NCI-H748 (cell line): ENCODE data around the gene ANKLE1.
"Not testable (repeated sequence)": the region's sequence is repeated elsewhere in the genome, so short reads cannot be mapped to it uniquely, and the experiment has no call there.

Source experiments
- DNase-seq: peaks from one replicate; lab custom pipeline; 2025; ENCODE audit not compliant: unreplicated experiment; lab: John Stamatoyannopoulos, UW

Gene ANKLE1

DNA sequence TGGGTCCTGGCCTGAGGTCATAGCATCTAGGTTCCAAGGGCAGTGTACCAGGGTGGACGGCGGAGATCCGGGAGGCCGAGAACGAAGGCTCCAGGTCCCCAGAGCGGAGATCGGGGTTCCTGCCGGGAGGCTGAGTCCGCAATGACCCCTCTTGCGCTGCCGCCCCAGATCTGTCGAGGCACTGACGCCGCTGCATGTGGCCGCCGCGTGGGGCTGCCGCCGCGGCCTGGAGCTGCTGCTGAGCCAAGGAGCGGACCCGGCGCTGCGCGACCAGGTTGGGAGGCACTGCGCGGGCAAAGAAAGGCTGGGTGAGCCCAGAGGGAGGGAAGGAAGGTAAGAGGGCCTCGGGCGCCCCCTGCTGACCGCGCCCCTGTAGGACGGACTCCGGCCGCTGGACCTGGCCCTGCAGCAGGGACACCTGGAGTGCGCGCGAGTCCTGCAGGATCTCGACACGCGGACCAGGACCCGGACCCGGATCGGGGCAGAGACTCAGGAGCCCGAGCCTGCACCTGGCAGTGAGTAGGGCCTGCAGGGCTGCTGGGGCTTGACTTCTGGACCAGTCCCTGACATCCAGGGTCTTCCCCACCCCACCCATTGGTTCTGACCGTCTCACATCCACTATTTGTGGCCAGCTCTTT lies 906 bp downstream of the ANKLE1 start:
- peak; percentile 84 for DNase-seq

DNA sequence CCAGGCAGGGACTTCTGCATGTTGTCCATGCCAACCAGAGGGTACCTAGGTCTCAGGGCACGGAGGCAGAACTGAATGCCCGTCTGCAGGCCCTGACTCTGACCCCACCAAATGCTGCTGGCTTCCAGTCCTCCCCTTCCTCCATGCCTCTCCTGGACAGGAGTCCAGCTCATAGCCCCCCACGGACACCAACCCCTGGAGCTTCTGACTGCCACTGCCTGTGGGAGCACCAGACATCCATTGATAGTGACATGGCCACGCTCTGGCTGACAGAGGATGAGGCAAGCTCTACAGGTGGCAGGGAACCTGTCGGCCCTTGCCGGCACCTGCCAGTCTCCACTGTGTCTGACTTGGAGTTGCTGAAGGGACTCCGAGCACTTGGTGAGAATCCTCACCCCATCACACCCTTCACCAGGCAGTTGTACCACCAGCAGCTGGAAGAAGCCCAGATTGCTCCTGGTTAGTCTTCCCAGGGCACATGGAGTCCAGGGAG lies 1.8 kb downstream of the ANKLE1 start:
- no peak for DNase-seq

GRCh38 chr19:17285415-17286135 lies 3.9 kb downstream of the ANKLE1 start:
- DNase-seq: no peak

GRCh38 chr19:17286263-17286662 lies 4.6 kb downstream of the ANKLE1 start:
- DNase-seq: no peak

DNA sequence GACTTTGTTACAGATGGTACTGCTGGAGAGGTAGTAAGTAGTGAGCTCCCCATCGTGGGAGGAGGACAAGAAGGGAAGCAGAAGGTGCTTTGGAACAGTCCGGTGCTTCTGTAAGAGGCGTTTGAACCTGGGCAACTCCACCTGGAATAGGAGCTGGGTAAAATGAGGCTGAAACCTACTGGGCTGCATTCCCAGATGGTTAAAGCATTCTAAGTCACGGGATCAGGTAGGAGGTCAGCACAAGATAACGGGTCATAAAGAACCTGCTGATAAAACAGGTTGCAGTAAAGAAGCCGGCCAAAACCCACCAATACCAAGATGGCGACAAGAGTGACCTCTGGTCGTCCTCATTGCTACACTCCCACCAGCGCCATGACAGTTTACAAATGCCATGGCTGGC lies 5.1 kb downstream of the ANKLE1 start:
- DNase-seq: no peak

DNA sequence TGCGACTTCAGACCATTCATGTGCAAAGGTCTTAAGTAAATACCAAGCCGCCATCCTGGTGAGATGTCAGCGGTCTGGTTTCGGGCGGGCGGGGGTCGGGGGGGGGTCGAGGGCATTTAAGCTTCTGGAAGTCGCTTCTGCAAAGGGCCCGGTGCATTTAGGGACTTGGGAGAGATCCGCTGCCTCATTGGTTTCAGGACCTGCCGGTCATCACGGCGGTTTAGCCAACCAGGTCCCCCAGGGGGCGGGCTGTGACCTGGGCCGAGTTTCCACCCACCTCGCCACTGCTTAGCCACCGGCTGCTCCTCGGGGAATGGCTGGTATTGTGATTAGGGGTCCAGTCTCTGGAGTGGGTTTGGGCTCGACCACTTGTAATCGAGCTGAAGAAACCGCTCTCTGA lies 7.8 kb downstream of the ANKLE1 start:
- DNase-seq: no peak

- no peak for DNase-seq
Measured at GRCh38 chr19:17292301-17293074, 10.8 kb downstream of the ANKLE1 start.

DNA sequence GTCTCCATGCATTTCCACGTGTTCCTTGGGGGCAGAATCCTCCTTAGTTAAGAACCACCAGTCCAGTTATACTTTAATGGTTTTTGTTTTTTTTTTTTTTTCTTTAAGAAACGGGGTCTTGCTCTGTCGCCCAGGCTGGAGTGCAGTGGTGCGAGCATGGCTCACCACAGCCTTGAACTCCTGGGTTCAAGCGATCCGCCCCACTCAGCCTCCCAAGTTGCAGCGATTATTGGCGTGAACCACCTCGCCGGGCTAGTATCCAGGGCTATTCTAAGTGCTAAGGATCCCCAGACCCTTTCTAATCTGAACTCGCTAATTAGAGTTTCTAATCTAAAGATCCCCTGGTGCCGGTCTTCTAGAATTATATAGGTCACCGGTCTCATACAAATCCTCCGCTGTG lies 11.9 kb downstream of the ANKLE1 start:
- no peak for DNase-seq

DNA sequence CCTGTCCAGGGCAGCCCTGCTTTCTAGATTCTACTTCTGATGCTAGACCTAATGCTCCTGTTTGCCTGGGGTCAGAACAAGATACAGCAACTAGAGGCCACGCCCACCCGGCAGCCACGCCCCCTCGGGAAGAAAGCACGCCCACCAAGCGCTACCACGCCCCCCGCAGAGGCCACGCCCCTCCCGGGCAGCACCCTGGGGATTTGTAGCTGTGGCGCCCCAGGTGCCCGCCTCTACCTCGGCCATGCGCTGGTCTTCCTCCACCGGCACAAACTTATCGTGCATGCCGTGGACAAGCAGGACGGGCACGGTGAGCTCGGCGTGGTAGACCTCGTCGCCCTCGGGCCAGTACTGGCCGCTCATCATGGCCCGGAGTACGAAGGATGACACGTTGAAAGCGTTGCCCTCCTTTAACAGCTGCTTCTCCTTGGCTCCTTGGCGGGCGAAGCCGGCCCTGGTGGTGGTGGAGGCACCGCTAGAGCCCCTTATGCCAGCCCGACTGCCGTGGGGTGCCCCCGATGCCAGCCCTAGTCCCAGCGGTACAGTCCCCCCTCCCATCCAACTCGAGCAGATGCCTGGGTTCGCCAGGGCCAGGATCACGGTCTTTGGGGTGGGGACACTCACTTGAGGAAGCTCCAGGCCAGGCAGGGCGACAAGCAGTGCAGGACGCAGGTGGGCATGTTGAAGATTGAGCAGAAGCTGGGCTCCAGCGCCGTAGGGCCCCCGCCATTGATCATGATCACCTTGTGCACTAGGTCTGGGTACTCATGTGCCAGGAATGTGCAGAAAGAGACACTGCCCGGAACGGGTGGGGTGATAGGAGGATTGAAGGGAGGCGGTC lies 12.6 kb downstream of the ANKLE1 start:
- DNase-seq: no peak

DNA sequence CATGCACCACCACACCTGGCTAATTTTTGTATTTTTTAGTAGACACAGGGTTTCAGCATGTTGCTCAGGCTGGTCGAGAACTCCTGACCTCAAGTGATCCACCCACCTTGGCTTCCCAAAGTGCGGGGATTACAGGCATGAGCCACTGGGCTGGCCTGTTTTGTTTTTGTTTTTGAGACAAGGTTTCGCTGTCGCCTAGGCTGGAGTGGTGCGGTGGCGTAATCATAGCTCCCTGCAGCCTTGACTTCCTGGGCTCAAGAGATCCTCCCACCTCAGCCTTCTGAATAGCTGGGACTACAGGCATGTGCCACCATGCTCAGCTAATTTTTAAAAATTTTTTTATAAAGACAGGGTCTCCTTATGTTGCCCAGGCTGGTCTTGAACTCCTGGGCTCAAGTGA lies 13.8 kb downstream of the ANKLE1 start:
- DNase-seq: not testable (repeated sequence)

DNA sequence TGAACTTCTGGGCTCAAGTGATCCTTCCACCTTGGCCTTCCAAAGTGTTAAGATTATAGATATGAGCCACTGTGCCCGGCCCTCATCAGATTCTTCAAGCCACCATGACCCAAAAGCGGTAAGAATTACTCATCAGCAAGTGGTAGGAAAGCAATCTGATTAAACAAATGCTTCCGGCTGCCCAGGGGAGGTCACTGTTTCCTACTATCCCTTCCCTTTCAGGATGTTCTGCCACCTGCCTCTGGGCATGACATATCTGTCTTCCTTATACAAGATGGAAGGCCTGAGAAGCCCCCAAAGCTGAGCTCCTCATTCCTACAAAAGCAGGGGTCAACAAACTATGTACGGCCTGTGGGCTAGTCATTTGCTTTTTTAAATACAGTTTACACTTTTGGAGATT lies 14.6 kb downstream of the ANKLE1 start:
- DNase-seq: no peak

DNA sequence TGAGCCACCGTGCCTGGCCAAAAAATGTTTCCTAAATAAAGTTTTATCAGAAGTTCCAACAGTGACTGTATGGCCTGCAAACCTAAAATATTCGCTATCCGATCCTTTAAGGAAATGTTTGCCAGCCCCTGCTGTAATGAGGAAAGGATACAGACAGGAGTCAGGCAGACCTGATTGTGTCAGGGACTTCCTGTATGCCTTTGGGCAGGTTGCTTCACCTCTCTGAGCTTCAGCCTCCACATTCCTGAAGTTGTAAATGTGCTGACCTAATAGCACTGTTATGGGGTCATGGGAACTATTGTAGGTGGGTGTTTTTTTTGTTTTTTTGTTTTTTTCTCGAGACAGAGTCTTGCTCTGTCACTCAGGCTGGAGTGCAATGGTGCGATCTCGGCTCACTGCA lies 15.3 kb downstream of the ANKLE1 start:
- DNase-seq: no peak

GRCh38 chr19:17300992-17301619 lies 19.4 kb downstream of the ANKLE1 start:
- DNase-seq: no peak

- DNase-seq: no peak
Measured at GRCh38 chr19:17302391-17303166, 20.9 kb downstream of the ANKLE1 start.

GRCh38 chr19:17303167-17303939 lies 21.7 kb downstream of the ANKLE1 start, which contains the start of gene ABHD8:
Gene ABHD8, minus strand, starts transcription at chr19:17303425. Its CDS starts 1,809 bp downstream, at chr19:17301616.
- DNase-seq: peak; percentile 94

DNA sequence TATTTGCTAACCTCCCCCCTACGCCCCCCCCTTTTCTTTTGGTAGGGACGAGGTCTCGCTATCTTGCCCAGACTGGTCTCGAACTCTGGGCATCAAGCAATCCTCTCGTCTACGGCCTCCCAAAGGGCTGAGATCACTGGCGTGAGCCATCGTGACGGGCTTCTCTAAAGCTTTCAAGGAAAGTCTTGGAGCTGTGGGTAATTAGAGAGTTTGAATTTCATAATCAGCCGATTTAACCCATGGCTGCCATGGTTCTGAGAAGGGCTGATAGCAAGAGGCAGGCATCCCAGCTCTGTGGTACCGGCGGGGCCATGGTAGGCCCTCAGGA lies 22.2 kb downstream of the ANKLE1 start:
- no peak for DNase-seq

DNA sequence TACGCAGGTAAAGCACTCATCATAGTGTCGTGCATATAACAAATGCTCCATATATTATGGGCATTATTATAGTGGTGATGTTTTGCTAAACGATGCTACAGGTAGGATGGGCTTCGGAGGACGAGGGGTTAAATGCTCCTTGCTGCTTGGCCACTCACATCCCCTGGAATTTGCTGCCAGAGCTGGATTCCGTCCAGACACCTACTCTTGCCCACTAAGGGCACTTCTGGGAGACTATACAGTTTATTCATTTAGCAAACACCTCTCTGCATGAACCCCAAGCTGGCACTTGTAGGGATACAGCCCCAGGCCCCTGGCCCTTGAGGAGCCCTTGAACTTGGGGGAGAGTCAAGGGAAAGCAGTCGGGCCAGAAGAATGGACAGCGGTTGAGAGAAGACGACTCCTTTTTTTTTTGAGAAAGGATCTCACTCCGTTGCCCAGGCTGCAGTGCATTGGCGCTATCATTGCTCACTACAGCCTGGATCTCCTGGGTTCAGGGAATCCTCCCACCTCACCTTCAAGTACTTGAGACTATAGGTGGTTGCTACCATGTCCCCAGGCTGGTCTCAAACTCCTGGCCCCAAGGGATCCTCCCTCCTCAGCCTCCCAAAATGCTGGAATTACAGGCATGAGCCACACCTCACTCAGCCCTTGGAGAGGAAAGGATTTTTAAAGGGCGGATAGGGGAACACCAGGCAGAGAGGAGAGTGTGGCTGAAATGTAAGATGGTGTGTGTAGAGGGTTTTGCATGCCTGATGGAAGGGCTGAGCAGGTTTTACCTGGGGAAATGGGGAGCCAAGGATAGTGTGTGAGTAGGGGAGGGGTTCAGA lies 22.9 kb downstream of the ANKLE1 start:
- no peak for DNase-seq

DNA sequence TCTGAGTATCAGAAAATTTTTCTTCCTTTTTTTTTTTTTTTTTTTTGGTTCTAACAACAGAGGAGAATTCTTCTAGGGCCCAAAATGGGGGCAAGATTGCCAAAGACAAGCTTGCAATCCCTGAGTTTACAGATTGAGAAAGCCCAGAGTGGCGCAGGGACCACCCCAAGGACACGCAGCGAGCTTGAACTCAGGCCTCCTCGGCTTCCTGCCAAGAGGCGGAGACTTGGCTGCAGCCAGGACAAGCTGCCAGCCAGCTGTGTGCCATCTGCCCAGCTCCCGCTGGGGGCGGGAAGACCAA lies 23.5 kb downstream of the ANKLE1 start:
- DNase-seq: no peak
